Caki2 (cell line): ENCODE data around the gene GLG1. TPM values are rescaled to one million over a fixed set of nuclear protein-coding genes. Genes with fewer than 3 reads are reported as not detected.

Experiments used
- DNase-seq: peaks from one replicate; pipeline ENCODE4 v3.0.0-alpha.2; 2015; ENCODE audit warnings: low read depth
- in situ Hi-C: cut with HindIII; loops from 2 replicates; pipeline ENCODE4 v1.10.0; 2016; ENCODE audit warnings: low sequenced_read_pairs, low pct_unique_long_range_greater_than_20kb, mixed read lengths
- total RNA-seq: library from RNA; depleted of rRNA; stranded (reverse); fragments of >200 nt; shearing (Covaris generic); gene quantifications from 2 replicates; pipeline ENCODE4 v1.2.3, GENCODE V29; 2014; ENCODE audit warnings: low replicate concordance

The GLG1 gene
- total RNA-seq, 1 experiment from 2014 or later, result 47.5 TPM

DNA sequence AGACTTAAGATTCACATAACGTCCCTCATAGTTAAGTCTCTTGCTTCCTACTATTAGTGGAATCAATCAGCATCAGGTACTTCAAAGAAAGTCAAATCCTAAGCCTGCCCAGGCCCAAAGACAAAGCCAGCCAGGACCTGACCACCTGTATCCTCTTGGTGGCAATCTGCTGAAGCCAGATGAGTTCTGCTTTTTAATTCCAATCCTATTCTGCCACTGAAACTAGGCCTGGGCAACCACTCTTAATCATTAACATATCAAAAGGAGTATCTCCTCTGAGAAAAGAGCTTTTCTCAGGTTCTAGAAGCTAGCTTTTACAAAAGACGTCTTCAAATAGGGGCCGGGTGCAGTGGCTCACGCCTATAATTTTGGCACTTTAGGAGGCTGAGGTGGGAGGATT lies 15.1 kb upstream of the GLG1 start:
- DNase-seq, result no peak
- in situ Hi-C loops, result no loop called here

DNA sequence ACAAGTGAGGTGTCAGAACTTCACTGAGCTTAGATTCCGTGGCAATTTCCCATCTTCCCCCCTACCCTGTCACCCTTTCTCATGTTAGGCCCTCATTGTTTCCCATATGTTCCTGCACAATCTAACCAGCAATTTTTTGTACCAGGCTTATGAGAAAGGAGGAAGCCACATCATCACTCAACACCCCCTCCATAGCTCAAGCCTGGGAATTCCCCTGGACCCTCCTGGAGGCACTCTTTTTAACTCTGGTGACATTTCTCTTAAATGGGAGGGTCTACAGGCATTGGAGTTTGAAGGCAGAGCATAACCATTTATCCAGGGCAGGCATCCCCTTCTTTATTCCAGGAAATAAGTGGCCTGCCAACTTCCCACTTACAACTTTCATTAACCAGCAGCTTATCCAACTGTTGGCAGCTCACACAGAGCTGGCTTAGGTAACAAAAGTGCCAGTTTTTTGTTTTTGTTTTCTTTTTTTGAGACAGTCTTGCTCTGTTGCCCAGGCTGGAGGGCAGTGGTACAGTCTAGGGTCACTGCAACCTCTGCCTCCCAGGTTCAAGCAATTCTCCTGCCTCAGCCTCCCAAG lies 10.4 kb upstream of the GLG1 start:
- in situ Hi-C loops, result no loop called here
- DNase-seq, result no peak

DNA sequence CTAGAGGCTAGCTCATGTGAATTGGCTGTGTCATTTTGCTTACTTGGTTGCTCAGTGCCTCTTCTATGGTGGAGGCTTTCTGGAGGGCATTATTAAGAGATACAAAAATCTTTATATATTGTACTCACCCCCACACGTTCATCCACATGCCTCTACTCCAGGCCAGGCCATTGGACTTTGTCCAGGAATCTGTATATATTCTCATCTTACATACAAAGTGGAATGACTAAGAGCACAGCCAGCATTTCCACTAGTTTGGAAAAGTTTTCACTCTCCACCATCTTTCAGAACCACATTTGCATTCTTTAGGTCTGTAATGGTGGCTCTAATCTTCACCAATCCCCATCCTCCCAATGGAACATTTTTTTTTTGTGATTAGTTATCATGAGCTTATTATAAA lies 4.8 kb upstream of the GLG1 start:
- no peak for DNase-seq
- in situ Hi-C loops, result no loop called here

DNA sequence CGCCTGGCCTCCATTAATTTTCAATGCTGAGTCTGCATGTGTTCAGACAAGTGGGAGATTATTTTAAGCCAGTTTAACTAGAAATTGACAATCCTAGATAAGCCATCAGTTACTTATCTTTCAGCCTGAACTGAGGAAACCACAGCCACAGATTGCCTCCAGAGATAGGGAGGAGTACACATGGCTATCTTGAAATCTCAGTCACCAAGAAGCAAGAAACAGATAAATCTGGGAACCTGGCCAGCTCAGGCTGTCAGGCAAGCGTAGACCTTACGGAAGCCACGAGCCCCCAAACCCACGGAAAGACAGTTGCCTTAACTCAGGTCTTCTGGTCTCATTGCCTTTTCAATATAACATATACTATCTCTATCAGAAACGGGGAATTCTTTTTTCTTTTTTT lies 2.0 kb upstream of the GLG1 start:
- in situ Hi-C loops, result no loop called here
- DNase-seq, result no peak

DNA sequence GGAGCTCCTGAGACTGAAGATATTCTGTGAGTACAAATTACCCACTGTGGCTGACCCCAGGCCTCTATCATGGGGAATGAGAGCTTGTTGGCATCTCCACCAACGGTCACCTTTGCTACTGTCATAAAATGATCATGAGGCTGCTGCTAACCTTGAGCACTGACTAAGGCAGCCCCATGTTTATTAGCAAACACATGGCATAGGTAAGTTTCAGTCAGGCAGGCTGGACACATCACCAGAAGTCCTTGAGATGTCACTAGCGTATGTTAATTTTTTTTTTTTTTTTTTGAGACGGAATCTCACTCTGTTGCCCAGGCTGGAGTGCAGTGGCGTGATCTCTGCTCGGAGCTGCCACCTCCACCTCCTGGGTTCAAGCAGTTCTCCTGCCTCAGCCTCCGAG lies 1.5 kb upstream of the GLG1 start:
- in situ Hi-C loops, result no loop called here
- no peak for DNase-seq

DNA sequence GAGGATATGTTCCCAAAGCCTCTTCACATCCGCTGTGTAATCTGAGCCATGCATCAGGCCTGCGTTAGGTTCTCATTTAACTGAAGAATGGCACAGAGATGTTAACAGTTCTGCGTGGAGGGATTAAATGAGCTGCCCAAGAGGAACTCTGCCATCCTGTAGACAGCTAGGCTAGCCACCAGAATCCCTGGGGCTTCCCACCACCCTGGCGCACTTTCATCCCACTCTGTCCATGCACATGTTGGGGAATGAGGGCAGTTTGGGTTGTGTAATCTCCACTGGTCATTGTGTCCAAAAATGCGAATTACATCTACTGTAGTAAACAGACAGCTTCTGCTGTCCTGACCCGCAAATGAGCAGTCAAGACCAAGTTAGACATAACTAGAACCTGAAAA lies 1.0 kb upstream of the GLG1 start:
- no peak for DNase-seq
- in situ Hi-C loops, result no loop called here

DNA sequence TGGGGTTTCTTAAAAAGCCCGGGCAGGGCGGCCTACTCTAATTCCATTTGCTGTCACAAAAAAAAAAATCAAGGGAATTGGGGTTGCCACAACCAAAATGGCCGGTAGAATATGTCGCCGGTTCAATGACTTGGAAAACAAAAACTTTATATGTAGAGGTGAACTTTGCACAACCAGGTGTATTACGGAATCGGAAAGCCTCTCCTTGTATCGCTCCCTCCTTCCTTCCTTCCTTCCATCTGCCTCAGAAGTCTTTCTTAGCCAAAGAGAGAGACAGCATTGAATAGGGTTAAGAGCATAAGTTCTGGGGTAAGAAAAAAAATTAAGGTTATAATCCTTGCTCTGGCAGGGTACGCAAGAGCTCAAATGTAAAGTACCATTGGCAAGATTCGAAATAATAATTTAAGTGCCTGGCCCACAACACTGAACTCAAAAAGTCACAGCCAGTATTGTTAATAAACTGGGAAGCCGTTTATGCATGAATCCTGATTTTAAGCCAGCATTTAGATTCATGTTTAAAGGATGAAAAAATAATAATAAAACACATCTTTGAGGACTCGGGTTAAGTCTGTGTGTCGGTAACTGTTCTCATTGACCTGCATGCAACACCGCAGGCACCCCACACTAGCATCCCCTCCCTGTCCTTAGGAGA lies 522 bp upstream of the GLG1 start:
- in situ Hi-C loops, result no loop called here
- DNase-seq, result no peak

DNA sequence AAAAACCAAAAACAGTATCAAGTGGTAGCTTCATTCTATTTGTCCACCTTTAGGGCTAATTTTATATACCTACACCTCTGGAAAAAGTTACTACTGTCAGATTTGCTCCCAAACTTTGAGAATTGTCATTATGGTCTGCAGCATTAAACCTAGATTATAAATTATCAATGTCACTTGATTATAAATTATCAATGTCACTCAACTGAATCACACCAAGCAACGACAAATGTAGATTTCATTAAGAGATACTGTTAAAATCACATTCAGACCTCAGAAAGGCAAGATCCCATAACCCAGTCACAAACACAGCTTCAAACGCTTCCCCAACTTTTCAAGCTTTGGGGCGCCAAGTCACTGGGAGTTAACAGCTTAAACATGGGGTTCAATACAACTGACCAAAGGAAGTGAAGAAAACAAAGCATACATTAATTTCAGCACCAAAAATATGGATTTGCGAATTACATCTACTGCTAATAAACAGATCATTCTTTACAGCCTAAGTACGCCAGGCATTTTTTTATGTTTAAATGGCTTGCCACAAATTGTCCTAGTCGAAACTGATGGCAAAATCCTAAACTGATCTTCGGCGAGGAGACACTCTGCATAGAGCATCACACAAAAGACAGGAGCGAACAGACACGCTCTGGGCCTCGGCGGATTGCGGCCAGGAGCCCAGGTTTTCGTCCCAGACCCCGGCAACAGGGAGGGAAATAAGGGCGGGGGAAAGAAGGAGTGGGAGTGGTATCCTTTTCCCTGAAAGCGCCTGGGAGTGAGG lies 981 bp downstream of the GLG1 start:
- in situ Hi-C loops, result no loop called here
- no peak for DNase-seq

DNA sequence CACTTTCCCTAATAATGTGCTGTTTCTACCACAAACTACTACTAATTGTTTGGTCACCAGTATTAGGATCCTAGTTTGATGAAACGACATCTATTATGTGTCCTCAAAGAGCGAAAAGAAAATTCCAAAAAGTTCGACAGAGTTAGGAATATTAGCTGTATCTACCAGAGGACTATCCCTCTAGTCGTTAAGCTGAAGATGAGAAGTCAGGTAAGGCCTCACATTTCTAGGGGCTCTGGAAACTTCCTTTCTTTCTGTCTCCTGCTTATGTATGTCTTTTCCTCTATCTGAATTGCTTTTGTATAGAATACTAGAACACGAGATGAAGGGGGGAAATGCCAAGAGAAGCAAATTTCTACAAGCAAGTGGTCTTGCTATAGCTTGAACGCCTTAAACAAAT lies 1.6 kb downstream of the GLG1 start:
- in situ Hi-C loops, result no loop called here
- DNase-seq, result no peak

DNA sequence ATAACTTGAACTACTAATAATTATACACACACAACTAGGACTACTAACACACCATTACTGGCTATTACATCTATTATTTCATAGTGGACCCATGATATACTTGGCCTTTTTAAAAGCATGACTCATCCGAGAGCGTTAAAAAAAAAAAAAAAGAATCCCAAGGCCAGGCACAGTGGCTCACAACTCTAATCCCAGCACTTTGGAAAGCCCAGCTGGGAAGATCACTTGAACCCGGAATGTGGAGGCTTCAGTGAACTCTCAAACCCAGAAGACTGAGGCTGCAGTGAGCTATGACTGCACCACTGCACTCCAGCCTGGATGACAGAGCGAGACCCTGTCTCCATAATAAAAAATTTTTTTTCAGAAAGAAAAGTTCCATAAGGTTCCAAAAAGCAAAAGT lies 3.1 kb downstream of the GLG1 start:
- no peak for DNase-seq
- in situ Hi-C loops, result no loop called here

DNA sequence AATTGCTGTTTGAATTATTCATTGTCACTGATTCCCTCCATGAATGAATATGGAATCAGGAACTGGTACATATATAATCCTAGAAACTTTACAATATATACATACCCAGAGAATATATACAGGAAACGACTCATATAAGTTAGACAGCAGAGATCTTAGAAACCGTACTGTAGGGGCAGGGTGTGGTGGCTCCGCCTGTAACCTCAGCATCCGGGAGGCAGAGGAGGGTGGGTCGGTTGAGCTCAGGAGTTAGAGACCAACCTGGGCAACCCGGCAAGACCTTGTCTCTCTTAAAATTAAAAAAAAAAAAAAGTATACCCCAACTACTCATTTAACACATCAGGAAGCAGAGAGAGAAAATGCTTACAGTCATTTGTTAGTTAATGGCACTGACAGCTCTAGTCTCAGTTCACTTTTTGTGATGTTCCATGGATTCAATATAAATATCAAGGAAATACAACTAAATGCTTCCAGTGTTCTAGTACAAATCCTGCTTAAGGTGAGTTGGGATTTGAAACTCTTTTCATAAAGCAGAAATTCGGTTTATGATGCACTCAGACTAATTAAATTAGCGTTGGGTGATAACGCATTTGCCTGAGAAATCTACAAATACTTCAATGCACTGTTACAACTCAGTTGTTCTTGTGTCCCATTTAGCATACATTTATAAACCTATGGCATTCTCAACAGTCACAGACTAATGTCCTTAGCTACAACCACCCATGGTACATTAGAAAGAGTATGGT lies 5.6 kb downstream of the GLG1 start:
- DNase-seq, result no peak
- in situ Hi-C loops, result no loop called here

DNA sequence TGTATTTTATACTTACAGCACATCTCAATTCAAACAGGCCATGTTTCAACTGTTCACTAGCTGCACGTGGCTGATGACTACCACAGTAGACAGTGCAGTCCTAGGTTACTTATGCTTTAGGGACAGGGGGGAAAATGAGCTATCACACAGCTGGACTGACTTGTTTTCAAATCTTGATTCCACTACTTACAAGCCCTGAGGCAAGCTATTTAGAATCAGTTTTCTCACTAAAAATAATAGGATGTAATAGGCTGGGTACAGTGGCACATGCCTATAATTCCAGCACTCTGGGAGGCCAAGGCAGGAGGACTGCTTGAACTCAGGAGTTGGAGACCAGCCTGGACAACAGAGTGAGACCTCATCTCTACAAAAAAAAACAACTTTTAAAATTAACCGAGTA lies 10.3 kb downstream of the GLG1 start:
- in situ Hi-C loops, result no loop called here
- DNase-seq, result no peak

DNA sequence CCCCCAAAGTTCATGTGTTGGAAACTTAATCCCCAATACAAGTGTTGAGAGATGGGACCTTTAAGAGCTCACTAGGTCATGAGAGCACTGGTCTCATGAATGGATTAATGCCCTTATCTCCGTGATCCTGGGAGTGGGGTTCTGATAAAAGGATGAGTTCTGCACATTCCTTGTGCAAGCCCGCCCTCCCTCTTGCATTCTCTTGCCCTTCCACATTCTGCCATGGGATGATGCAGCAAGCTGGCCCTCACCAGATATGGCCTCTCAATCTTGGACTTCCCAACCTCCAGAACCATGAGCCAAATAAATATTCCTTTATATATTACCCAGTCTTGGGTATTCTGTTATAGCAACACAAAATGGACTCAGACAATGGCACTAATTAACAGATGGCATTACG lies 14.1 kb downstream of the GLG1 start:
- no peak for DNase-seq

DNA sequence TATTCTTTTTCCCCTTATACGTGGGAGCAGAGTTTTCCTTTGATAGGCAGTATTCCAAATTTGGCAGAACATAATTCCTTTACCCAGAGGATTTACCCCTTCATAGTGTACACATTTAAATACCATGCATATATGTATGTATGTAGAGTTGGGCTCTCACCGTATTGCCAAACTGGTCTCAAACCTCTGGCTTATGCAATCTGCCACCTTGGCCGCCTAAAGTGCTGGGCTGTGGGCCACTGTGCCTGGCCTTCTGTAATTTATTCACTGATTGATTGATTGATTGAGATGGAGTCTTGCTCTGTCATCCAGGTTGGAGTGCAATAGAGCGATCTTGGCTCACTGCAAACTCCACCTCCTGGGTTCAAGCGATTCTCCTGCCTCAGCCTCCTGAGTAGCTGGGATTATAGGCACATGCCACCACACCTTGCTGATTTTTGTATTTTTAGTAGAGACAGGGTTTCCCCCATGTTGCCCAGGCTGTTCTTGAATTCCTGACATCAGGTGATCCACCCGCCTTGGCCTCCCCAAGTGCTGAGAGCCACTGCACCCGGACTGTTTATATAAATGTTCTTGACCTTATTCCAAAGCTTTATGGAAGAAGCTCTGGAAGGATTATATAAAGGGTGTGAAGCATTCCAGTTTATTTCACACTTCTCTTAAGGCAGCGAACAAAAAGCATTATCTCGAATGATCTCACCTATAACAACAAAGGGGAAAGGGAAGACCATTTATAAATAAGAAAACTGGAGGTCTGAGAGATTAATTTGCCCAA lies 14.9 kb downstream of the GLG1 start:
- in situ Hi-C loops, result no loop called here
- DNase-seq, result no peak

More for the DNA sequence above, 14.1 kb downstream of the GLG1 start:
- in situ Hi-C loops, result no loop called here

DNA sequence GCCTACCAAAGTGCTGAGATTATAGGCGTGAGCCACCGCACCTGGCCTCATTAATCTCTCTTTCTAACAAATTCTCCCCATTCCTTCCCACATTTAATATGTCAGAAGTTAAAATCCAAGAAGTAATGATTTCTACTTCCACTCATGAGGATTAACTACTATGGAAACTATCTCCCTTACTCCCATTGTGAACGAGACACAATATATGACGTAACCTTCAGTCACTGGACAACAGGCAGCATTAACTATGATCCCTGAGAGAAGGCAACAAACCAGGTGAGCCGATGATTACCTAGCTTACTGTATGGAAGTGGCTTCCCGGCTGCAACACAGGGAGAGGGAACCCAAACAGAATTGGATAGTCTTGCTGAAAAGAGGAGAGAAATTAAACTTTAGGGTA lies 20.0 kb downstream of the GLG1 start:
- in situ Hi-C loops, result no loop called here
- no peak for DNase-seq

DNA sequence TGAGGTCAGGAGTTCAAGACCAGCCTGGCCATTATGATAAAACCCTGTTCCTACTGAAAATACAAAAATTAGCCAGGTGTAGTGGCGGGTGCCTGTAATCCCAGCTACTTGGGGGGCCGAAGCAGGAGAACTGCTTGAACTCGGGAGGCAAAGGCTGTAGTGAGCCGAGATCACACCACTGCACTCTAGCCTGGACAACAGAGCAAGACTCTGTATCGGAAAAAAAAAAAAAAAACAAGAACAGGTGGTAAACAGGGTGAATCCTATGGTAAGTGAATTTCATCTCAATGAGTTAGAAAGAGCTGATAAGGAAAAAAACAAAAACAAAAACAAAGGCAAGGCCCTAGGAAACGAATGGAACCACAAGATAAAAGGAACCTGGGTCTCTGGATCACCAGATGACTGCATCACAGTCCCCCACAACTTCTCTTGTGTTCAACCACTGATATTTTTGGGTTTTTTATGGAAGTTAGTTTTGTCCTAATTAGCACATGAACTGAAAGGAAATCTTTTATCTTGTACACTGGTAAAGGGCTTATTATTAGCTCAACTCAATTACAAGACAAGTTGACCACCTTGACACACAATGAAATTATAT lies 21.0 kb downstream of the GLG1 start:
- in situ Hi-C loops, result no loop called here
- DNase-seq, result no peak

DNA sequence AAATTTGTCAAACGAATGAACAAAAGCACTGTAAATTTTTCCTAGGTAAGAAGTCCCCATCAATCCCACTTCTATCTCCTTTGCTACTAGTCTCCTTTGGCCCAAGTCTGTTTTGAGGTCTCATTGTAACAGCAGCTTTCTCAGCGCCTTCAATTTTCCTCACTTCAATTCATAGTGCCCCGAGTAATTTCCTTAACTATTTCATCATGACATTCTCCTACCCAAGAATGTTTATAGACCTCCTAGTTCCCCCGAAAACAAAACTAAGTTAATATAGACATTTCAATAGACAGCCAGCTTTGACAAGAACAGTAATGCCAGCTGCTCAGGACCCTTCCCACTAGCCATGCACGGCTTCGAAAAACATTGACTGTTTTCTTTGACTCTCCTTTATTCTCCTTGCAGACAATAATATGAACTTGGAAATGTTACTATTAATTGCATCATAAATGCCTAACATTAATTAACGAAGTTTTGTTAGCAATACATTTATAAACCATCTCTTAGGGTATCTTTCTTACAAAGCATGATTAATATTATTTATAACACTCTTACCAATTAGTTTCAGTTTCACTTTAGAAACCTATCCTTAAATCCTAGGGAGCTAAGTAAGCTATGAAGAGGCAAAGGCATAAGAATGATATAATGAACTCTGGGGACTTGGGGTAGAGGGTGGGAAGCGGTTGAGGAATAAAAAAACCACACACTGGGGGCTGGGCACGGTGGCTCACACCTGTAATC lies 22.8 kb downstream of the GLG1 start:
- in situ Hi-C loops, result no loop called here
- no peak for DNase-seq
